Hematopoietic multipotent progenitor cell treated with erythropoietin and hydrocortisone succinate and interleukin-3 and kit ligand, for 4 days (in vitro differentiated cells): ENCODE measurements around the gene SLCO1A2.
"Not testable (repeated sequence)": the region's sequence is repeated elsewhere in the genome, so short reads cannot be mapped to it uniquely, and the experiment has no call there.

ENCODE experiments used
- DNase-seq: peaks from one replicate; pipeline ENCODE4 v3.0.0-alpha.2; 2015

Gene SLCO1A2, protein sequence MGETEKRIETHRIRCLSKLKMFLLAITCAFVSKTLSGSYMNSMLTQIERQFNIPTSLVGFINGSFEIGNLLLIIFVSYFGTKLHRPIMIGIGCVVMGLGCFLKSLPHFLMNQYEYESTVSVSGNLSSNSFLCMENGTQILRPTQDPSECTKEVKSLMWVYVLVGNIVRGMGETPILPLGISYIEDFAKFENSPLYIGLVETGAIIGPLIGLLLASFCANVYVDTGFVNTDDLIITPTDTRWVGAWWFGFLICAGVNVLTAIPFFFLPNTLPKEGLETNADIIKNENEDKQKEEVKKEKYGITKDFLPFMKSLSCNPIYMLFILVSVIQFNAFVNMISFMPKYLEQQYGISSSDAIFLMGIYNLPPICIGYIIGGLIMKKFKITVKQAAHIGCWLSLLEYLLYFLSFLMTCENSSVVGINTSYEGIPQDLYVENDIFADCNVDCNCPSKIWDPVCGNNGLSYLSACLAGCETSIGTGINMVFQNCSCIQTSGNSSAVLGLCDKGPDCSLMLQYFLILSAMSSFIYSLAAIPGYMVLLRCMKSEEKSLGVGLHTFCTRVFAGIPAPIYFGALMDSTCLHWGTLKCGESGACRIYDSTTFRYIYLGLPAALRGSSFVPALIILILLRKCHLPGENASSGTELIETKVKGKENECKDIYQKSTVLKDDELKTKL

DNA sequence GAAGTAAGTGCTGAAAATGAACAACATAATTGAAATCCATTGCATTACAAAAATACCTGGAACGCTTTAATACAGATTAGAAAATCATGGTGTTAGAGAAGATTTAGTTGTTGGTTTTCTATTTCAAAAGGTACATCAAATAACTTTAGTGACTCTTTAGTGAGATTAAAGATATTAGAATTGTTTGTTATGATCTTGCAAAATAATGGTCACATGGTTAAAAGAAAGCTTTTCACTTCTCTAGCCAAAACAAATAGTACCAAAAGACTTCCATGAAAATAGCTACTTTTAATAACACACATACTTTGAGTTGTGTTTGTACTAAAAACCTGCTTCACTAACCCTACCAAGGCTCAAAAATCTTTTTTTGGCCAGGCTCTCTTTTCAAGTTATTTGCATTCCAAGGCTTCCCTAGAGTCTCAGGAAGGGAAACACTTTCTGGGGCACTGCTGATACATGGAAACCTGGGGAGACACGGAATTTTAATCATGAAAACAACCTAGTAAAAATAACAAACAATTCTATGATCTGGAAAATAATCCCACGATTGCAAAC, at the start of gene SLCO1A2:
SLCO1A2 (minus strand) TSS at position 147 of the 555 bp plus-strand sequence. CDS start 270 bp downstream, outside the sequence.
- DNase-seq, result no peak

DNA sequence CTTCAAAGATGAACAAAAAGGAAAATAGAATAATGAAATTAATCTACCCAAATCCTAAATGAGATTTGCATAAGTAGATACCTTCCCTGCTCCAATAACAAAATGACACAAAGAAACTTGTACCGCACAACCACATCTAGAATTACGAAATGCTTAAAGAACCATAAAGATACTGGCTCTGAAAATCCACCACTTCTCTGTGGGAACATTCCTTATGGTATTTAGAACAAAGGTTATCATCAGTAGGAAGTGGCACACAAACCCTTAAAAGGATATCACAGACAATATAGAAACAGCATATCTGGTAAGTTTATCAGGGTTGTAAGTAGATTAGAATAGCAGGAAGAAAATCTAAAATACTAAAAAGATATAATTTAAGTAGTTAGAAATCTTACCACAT, 49.5 kb upstream of the SLCO1A2 start:
- DNase-seq, result no peak

DNA sequence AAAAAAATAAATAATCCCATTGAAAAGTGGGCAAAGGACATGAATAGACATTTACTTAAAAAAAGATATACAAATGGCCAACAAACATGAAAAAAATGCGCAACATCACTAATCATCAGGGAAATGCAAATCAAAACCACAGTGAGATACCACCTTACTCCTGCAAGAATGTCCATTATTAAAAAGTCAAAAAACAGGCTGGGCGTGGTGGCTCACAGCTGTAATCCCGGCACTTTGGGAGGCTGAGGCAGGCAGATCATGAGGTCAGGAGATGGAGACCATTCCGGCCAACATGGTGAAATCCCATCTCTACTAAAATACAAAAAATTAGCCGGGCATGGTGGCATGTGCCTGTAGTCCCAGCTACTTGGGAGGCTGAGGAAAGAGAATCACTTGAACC, 46.6 kb upstream of the SLCO1A2 start:
- DNase-seq, result not testable (repeated sequence)

DNA sequence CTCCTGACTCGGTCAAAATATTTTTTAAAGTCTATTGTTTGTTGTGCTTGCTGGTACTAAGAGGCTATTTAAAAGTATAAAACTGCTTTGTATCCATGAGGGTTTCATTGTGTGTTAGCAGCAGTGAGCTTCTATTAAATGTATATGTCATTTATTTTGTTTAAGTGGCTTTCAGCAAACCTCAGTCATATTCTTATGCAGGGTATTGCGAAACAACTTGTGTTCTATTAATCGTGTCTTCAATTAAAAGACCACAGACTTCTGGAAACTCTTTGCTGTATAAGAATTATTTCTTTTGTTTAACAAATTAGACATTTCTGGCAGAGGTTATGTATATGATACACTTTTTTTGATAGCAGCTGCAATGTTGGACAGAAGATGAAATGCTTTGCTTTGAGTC, 44.5 kb upstream of the SLCO1A2 start:
- DNase-seq, result peak; percentile 2

DNA sequence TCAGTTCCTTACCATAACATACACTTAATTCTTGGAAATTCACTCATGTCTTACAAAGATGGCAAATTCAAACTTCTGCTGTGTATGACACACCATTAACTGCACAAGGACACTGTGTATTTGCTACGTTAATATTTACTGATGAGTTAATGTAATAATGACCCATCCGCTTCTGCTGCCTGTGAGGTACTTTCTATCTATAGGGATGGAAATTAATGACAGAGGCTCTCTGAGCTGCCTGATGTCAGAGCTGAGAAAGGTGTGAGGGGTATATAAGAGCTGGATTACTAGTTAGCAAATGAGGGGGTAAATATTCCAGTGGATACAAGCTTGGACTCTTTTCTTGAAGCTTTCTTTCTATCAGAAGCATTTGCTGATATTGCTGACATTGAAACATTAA, 37.9 kb upstream of the SLCO1A2 start, which contains the start of gene IAPP:
IAPP (plus strand) TSS at position 301 of the 400 bp plus-strand sequence. CDS start 450 bp downstream, outside the sequence.
- no peak for DNase-seq

DNA sequence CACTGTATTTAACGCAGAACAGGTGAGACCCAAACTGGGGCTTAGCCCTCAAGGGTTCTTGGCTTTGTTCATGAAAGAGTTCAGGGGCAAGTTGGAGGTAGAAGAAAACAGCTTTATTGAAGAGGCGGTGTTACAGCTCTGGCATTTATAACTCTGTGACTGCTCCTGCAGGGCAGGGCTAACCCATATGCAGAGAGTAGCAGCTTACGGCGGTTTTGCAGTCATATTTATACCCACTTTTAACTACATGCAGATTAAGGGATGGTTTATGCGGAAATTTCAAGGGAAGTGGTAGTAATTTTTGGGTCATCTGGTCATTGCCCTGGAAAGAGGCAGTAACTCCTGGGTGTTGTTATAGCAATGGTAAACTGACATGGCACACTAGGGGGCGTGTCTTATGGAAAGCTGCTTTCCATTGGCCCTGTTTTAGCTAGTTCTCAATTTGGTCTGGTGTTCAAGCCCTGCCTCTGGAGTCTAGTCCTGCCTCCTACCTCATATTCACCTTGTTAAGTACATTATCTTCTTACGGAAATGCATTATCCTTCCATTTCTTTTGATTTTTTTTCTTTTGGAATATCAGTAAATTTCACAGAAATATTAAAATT, 36.2 kb upstream of the SLCO1A2 start:
- peak; percentile 2 for DNase-seq

DNA sequence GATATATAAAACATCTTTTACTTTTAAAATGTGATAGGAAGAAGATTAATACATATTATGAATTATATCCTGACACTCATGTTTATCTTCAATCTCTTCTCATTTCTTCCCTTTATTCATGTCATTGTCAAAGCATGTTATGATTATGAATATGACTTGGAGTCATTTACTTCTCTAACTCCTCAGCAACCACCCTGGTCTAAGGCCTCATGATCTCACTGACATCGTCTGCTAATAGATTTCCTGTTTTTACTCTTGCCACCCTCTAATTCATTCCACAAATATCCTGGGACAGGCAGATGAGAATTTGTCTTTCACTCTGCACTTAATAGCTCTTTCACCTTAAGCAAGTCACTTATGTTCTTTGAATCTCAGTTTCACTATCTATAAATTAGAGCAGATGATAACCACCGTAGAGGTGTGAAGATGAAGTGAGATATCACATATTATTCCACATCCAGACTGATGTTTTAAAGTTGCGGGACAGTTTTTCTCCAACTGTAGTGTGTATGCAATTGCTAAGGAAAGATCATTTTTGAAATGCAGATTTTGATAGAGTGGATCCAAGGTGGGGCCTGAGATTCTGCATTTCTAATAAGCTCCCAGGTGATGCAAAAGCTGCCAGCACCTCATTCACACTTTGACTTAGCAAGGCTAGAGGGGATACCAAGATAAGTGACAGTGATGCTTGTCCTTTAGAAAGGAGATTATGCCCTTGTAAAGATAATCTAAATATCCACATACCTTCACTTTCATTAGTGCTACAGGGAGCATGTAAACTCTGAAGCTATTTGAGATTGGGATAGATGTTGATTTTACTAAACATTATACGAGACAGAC, 34.6 kb upstream of the SLCO1A2 start:
- DNase-seq, result no peak

DNA sequence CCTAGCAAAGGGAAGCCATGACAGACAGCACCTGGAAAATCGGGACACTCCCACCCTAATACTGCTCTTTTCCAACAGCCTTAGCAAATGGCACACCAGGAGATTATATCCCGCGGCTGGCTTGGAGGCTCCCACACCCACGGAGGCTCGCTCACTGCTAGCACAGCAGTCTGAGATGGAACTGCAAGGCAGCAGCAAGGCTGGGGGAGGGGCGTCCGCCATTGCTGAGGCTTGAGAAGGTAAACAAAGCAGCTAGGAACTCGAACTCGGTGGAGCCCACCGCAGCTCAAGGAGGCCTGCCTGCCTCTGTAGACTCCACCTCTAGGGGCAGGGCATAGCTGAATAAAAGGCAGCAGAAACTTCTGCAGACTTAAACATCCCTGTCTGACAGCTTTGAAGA, 25.9 kb upstream of the SLCO1A2 start:
- not testable (repeated sequence) for DNase-seq

DNA sequence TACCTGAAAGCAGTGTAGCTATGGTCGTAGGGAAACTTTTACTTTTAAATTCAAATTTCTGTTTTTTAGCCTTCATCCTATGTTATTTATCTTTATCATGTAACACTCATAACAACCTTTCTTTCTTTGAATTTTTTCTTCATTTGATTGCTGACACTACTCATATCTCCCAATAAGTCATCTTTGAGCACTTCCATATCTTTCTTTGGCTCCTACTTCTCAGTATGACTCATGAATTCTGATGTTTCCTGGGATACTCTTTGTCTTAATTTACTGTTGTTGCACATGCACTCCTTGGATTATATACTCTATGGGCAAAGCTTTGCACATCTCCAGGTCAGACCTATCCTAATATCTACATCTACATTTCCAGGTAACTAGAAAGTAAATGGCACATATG, 19.9 kb upstream of the SLCO1A2 start:
- no peak for DNase-seq

DNA sequence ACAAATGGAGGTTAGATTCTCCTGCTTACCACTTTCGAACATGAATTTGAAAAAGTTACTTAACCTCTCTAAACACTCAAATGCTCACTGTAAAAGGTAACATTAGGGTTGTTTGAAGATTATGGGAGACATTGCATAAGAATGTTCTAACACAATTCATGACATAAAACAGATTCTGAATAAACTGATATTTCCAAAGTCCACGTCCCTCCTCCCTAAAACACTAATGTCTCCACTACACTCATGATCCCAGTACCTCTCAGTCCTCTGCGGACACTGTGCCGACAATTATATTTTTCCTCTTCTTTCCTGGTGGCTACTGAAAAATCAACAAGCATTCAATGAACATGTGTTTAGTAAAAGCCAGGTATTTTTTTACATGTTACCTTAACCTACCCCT, 19.2 kb upstream of the SLCO1A2 start:
- no peak for DNase-seq

DNA sequence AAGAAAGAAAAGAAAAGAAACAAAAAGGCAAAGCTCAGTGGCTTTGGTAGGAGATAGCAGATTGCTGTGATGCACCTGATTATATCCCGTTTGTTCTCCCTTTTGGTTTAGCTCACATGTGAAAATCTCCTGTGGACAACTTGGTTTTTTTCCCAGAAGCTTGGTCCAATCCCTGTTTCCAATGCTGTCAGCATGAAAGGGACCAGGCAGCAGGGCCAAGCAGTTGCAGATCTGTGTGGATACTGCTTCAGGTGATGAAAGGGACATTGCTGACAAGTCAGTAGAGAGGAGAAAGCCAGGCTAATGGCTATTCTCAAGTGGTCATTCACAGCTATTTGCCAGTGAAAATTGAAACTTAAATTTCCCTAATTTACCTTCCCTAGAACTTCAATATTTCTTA, 18.8 kb upstream of the SLCO1A2 start:
- DNase-seq, result no peak

DNA sequence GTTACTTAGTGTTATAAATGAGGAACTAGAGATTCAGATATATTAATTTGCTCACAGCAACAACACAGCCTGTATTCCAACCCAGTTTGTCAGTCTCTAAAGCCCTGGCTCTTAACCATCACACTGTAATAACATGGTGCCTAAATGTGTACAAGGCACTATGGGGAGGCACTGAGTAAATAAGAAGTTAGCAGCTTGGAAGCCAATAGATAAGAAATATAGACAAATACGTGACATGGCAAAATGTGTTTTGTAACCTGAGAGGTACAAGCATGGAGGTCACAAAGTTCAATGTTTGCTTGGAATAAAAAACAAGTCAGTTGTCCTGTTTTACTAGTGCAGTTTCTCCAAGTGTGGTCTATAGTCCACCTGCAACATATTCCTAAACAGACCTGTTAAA, 16.3 kb upstream of the SLCO1A2 start:
- no peak for DNase-seq

DNA sequence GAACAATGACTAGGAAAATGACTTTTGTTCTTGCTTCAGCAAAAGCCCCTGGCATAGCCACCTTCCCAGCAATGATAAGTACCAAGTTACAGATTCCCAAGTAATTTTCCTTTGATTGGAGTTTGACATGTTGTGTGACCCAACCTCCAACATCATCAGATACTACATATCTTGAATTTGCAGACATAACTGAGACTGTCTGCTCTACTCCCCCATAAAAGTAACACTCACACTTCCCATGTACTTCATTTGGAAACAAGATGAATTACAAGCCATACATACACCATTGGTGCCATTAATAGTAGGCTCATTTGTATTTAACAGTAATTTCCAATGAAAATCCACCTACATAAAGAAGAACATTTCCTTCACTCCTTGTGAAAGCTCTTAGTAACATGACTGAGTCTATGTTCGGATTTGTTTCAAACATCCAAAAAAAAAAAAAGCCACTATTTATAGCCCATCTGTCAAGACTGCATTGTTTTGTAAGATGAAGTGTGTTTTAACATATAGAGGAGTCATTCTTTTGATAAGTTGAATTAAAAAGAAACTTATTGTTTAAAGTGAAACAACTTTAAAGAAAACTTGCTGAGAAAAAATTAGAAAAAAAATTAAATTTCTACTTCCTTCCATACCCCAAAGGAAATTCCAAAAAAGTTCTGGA, 12.0 kb upstream of the SLCO1A2 start:
- no peak for DNase-seq

DNA sequence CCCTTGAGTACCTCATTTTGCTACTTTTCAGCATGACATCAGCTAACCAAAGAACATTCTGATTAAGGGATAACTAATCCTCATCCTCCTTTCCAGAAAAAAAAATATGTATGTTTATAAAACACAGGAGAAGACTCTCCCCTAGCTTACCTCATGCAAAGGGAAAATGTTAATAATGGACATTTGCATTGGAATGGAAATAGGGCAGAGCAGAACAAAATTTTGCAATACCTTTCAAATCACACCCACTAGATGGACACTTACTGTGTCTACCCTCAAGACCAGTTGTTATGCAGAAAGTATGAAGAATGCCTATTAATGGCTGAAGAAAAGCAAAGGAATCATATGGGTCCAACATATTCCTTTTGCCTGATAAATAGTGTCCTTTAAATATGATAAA, 8.9 kb upstream of the SLCO1A2 start:
- no peak for DNase-seq

DNA sequence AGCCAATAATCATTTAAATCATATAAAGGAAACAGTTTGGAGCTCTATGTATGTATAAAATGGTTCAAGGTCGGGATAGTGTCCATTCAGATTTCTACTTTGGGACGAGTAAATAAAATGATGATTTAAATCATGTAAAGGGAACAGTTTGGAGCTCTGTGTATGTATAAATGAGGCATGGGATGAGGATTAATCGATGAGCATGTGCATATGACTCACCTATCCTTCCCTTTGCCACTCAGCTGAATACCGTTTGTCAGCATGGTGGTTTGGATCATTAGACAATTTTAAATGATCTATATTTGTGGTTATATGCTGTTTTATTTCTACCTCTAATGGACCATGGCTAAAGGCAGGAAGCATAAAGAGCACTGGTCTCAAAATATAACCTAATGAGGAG, 7.1 kb upstream of the SLCO1A2 start:
- no peak for DNase-seq

DNA sequence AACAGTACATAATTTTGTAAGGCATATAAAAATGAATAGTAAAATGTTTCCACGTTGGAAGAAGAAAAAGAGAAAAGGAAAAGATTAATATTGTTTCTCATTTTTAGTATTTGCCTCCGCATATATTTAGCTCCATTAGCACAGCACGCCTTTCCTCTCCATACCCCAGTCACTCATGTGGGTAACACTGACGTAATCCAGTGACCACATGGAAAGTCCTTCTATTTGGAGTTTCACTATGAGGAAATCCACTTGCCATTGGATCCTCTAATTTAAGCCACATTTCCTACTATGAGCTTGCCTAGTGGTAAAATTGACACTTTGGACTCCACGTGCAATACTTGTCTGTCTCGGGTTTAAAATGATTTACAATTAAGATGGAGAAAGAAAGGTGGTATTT, 5.7 kb upstream of the SLCO1A2 start:
- no peak for DNase-seq

DNA sequence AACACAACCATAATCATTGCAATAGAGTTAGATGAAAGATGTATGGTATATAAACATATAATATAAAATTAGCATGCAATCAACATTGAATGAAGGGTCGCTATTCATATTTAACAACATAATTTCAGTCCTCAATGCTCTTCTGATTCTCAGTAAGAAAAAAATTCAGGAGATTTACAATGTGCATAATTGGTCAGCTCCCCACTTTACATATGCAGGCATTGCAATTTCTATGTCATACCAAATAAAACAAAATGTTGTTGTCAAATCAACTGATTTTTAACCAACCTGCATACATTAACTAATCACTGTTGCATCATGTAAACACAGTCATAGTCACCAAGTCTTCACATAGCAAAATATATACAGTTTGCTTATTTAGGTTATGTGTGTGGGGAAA, 5.2 kb upstream of the SLCO1A2 start:
- no peak for DNase-seq

DNA sequence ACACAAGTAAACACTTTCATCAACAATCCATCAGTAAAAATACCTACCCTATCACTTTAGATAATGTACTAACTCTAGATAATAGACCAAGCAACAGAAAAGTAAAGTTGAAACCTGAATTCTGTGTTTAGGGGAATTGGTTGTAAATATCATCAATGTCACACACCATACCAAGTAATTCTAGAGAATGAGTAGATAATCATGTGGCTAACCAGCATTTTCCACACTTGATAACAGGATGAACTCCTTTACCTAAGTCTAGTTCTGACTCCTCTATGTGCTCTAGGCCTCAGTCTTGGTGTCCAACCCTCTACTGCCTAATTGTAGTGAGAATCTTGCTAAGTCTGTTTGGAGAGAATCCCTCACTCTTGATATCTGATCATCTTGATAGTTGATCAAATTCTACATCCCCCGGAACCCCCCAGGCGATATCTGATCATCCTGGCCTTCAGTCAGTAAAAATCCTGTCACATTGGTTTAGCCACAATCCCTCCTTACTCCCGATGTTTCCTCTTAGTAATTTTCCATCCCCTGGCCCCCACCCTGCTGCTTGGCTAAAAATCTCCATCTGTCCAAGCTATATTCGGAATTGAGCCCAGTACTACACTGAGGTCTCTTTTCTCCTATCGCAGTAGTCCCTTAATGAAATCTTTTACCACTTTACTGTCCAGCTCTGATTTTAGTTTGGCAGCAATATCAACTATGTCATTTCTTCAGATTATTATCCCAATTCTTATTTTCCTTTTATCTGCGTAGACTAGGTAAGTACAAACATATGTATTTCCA, 3.4 kb upstream of the SLCO1A2 start:
- no peak for DNase-seq

DNA sequence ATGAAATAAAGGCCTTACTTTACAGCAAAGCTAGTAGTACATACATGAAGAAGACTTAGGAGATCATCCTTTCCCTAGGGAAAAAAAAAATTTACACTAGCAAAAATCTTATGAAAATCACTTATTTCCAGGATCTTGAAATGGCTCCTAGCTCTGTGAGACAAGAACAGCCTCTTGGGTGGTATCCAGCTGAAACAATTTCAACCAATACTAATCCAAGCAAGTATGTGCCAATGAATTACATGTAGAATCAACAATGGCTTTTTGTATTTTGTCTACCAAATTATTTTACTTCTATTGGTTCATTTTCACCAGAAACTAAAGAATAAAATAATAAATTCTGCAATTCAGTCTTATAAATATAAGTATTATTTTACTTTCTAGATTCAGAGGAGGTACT, 2.7 kb upstream of the SLCO1A2 start:
- no peak for DNase-seq

DNA sequence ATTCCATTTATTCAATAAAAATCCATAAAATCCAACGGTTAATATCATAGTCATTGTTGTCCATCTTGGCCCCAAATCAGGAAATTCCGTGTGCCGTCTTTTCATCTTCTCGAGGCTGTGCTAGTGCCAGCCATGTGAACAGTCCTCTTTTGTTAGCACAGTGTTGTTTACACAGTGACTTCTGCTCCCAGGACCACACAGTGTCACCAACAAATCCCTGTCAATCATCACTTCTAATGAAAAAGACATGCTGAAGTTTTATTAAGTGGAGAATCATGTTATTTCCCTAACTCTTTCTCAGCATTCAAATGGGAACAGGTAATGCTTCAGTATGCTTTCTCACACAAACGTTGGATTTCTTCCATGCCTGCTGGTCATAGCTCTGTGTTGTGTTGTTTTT, 1.9 kb upstream of the SLCO1A2 start:
- DNase-seq, result no peak

DNA sequence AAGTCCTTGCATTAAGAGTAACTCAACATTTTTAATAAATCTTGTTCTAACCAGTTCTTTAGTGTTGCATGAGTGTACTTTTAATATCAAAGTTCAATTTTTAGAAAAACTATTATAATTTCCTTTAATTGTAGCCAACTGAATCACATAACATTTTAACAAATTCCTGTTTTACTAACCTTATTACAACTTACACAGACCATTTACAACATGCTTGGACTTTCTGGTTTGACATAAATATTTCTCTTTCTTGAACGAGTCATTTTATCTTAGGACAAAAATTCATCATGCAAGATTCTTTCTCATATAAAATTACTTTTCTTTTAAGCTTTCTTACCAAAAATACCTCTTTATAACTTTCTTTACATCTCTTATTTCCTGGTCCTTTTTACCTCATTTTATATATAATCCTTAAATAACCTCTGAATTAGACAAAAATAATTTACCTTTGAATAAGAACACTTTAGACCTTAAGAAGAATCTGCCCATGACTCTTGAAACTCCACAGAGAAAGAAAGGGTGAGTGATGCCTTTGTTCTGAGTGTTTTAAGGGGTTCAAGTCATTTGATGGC, 3.9 kb downstream of the SLCO1A2 start:
- DNase-seq, result peak; percentile 9
